ENCODE results near the gene MYOM3. TPM values are rescaled to one million over a fixed set of nuclear protein-coding genes. Genes with fewer than 3 reads are reported as not detected.

Gene MYOM3
- total RNA-seq, 3 donors from 2014 or later (not counting 1 experiment from before 2014, with no cell fraction given) = 0.08 TPM; not detected in 2

DNA sequence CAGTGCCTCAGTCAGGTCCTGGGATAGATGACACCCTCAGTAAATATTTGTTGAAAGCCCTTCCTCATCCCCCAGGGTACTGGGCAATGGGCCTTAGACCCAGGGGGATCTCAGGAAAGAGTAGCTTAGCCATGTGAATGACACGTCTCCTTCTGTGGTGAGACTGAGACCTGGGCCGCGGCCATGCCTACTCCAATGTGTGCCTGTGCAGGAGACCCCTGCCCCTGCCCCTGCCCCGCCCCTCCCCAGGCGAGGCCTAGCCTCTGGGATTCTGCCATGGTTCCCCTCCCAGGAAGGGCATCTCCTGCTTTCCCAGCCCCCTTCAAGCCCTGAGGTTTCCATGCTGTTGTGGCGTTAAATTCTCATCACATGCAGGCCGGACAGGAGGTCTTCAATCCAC lies 7.1 kb downstream of the MYOM3 start:
- H3K36me3 ChIP-seq (ENCODE audit: control insufficient read depth, insufficient read depth, low read length) = no peaks in the 10 kb centered on the region
- TF ChIP-seq, protein P1, sequence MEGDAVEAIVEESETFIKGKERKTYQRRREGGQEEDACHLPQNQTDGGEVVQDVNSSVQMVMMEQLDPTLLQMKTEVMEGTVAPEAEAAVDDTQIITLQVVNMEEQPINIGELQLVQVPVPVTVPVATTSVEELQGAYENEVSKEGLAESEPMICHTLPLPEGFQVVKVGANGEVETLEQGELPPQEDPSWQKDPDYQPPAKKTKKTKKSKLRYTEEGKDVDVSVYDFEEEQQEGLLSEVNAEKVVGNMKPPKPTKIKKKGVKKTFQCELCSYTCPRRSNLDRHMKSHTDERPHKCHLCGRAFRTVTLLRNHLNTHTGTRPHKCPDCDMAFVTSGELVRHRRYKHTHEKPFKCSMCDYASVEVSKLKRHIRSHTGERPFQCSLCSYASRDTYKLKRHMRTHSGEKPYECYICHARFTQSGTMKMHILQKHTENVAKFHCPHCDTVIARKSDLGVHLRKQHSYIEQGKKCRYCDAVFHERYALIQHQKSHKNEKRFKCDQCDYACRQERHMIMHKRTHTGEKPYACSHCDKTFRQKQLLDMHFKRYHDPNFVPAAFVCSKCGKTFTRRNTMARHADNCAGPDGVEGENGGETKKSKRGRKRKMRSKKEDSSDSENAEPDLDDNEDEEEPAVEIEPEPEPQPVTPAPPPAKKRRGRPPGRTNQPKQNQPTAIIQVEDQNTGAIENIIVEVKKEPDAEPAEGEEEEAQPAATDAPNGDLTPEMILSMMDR (IDR thresholded peaks at IDR 0.05) = no peak
- no peak for DNase-seq
- H3K27me3 Mint-ChIP-seq (ENCODE audit: low read depth in 2 of 2) = no peaks in the 10 kb centered on the region
- H3K27me3 ChIP-seq (ENCODE audit: control insufficient read depth, insufficient read depth, low read length) = no peaks in the 10 kb centered on the region
- no peaks in the 10 kb centered on the region for H3K4me1 Mint-ChIP-seq
- 91% methylated on average over 7 of the region's 7 CpGs for WGBS (ENCODE audit: insufficient coverage)
- H3K27ac Mint-ChIP-seq = no peak overlapping the region
- no peaks in the 10 kb centered on the region for H3K4me1 ChIP-seq (ENCODE audit: control insufficient read depth, insufficient read depth, low read length)
- ATAC-seq = no peak
- H3K4me3 ChIP-seq (ENCODE audit: low read length) = no peak overlapping the region
- no peak overlapping the region for H3K4me3 Mint-ChIP-seq
- H3K27ac ChIP-seq (ENCODE audit: low read length) = no peak overlapping the region
- no peaks in the 10 kb centered on the region for H3K9me3 ChIP-seq (ENCODE audit: control insufficient read depth, insufficient read depth, low read length)
- intact Hi-C loops (cut with micrococcal nuclease) = no loop called here
- H3K36me3 Mint-ChIP-seq = no peaks in the 10 kb centered on the region
- no peaks in the 10 kb centered on the region for H3K9me3 Mint-ChIP-seq

DNA sequence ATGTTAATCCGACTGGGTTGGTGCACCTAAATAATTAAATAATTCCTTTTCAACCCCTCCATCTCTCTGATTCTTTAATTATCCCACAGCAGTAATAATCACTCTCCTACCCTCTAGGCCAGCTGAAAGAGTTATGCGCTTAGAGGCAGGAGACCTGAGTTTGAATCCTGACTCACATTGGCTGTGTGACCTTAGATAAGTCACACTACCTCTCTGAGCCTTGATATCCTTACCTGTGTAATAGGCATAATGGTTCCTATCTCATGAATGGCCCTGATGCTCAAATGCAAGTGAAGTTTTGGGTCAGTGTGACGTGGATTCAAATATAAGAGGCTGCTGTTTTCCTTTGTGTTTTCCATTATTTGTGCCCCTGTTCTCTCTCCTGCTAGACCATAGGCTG lies 8.1 kb downstream of the MYOM3 start:
- TF ChIP-seq, protein P1 (IDR thresholded peaks at IDR 0.05) = no peak
- Mint-ChIP-seq H3K4me1 (no peaks in the 10 kb centered on the region), H3K9me3 (no peaks in the 10 kb centered on the region), H3K27ac (no peak overlapping the region), H3K4me3 (no peak overlapping the region), H3K27me3 (ENCODE audit: low read depth in 2 of 2) (no peaks in the 10 kb centered on the region), H3K36me3 (no peaks in the 10 kb centered on the region)
- no peaks in the 10 kb centered on the region for H3K27me3 ChIP-seq (ENCODE audit: control insufficient read depth, insufficient read depth, low read length)
- WGBS (ENCODE audit: insufficient coverage) = 94% methylated on average over 3 of the region's 3 CpGs
- H3K36me3 ChIP-seq (ENCODE audit: control insufficient read depth, insufficient read depth, low read length) = no peaks in the 10 kb centered on the region
- DNase-seq = no peak
- no peak overlapping the region for H3K4me3 ChIP-seq (ENCODE audit: low read length)
- no peak for ATAC-seq
- H3K9me3 ChIP-seq (ENCODE audit: control insufficient read depth, insufficient read depth, low read length) = no peaks in the 10 kb centered on the region
- no peaks in the 10 kb centered on the region for H3K4me1 ChIP-seq (ENCODE audit: control insufficient read depth, insufficient read depth, low read length)
- intact Hi-C loops (cut with micrococcal nuclease) = no loop called here
- no peak overlapping the region for H3K27ac ChIP-seq (ENCODE audit: low read length)

DNA sequence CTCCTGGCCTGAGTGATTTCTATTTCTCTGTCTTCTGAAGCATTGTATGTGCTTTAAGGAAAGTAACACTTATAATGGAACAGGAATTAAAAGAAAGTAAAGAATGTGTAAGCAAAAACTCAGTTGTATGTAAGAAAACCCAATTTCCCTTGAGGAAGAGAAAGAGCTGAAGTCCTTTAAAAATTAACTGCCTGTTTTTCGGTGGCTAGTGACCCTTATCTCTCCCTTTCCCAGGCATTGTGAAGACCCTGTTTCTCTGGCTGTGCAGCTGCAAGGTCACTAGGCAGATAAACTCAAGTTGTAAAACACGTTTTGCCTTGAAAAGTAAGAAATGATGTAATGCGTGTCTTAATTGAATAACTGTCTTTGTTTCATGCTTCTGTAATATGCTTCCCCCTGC lies 8.5 kb downstream of the MYOM3 start:
- Mint-ChIP-seq H3K27ac (no peak overlapping the region), H3K27me3 (ENCODE audit: low read depth in 2 of 2) (no peaks in the 10 kb centered on the region), H3K4me1 (no peaks in the 10 kb centered on the region), H3K36me3 (no peaks in the 10 kb centered on the region), H3K4me3 (no peak overlapping the region), H3K9me3 (no peaks in the 10 kb centered on the region)
- DNase-seq = no peak
- TF ChIP-seq, protein P1 (IDR thresholded peaks at IDR 0.05) = no peak
- Histone ChIP-seq H3K27ac (ENCODE audit: low read length) (no peak overlapping the region), H3K9me3 (ENCODE audit: control insufficient read depth, insufficient read depth, low read length) (no peaks in the 10 kb centered on the region), H3K4me3 (ENCODE audit: low read length) (no peak overlapping the region), H3K36me3 (ENCODE audit: control insufficient read depth, insufficient read depth, low read length) (no peaks in the 10 kb centered on the region), H3K4me1 (ENCODE audit: control insufficient read depth, insufficient read depth, low read length) (no peaks in the 10 kb centered on the region), H3K27me3 (ENCODE audit: control insufficient read depth, insufficient read depth, low read length) (no peaks in the 10 kb centered on the region)
- no peak for ATAC-seq
- intact Hi-C loops (cut with micrococcal nuclease) = no loop called here
- 67% methylated on average over 3 of the region's 3 CpGs for WGBS (ENCODE audit: insufficient coverage)

DNA sequence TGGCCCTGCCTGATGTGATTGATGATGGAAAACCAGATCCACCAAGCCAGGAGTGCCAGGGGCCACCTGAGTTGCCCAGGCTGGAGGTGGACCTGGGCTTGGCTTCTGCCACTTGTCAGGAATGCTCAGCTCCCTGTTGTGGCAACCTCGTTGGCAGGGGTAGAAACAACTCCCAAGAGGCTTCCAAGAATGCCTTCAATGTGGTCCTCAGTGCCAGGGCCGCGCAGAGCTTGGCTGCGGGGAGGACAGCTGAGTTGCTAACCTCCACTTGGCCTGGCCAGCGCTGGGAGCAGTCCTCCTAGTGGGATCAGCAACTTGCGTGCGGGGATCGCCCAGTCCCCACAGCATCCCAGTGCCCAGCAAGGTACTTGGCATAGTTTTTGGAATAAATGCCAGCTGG lies 9.0 kb downstream of the MYOM3 start:
- Mint-ChIP-seq H3K9me3 (no peaks in the 10 kb centered on the region), H3K4me1 (no peaks in the 10 kb centered on the region), H3K36me3 (no peaks in the 10 kb centered on the region), H3K27me3 (ENCODE audit: low read depth in 2 of 2) (no peaks in the 10 kb centered on the region), H3K27ac (no peak overlapping the region), H3K4me3 (no peak overlapping the region)
- Histone ChIP-seq H3K9me3 (ENCODE audit: control insufficient read depth, insufficient read depth, low read length) (no peaks in the 10 kb centered on the region), H3K27ac (ENCODE audit: low read length) (no peak overlapping the region), H3K4me3 (ENCODE audit: low read length) (no peak overlapping the region), H3K27me3 (ENCODE audit: control insufficient read depth, insufficient read depth, low read length) (no peaks in the 10 kb centered on the region), H3K36me3 (ENCODE audit: control insufficient read depth, insufficient read depth, low read length) (no peaks in the 10 kb centered on the region), H3K4me1 (ENCODE audit: control insufficient read depth, insufficient read depth, low read length) (no peaks in the 10 kb centered on the region)
- ATAC-seq (no peak), DNase-seq (no peak)
- TF ChIP-seq, protein P1 (IDR thresholded peaks at IDR 0.05) = no peak
- 92% methylated on average over 8 of the region's 8 CpGs for WGBS (ENCODE audit: insufficient coverage)
- intact Hi-C loops (cut with micrococcal nuclease) = no loop called here
